Right cardiac atrium (tissue), 5 donors: ENCODE data around the gene NDST1. TPM values are rescaled to one million over a fixed set of nuclear protein-coding genes. Genes with fewer than 3 reads are reported as not detected.

Source experiments
- ATAC-seq, 2 donors: fragments of 200-7000 bp; cut with Tn5 transposase; one replicate each; pipeline versions ENCODE4 v1.8.0 to v1.9.1; 2020; ENCODE audit warnings: moderate library complexity in 2 of 2, mild to moderate bottlenecking in 1 of 2
- DNase-seq, 3 donors: peaks; one replicate each; pipeline ENCODE4 v3.0.0-alpha.2; 2020
- H3K27ac ChIP-seq: one replicate; pipeline ENCODE4 v1.5.1; 2013; ENCODE audit warnings: mild to moderate bottlenecking, low read length, control low read depth, moderate library complexity
- H3K27me3 ChIP-seq: one replicate; pipeline ENCODE4 v1.6.1; 2013; ENCODE audit not compliant: control insufficient read depth, insufficient read depth
- H3K4me1 ChIP-seq: one replicate; pipeline ENCODE4 v1.6.1; 2013; ENCODE audit warnings: low read length; ENCODE audit not compliant: control insufficient read depth, insufficient read depth
- H3K4me3 ChIP-seq: one replicate; pipeline ENCODE4 v1.5.1; 2013; ENCODE audit warnings: low read length, control low read depth
- H3K9me3 ChIP-seq: one replicate; pipeline ENCODE4 v1.6.1; 2013; ENCODE audit warnings: low read length; ENCODE audit not compliant: control insufficient read depth
- WGBS: extraction: QIAGEN DNeasy Blood & Tissue Kit; methylation state at CpG from one replicate; pipeline ENCODE4 v1.1.7; 2013; 5-methylcytosine and 5-hydroxymethylcytosine counted together
- intact Hi-C, 4 donors: fragments of 100-400 bp; cut with DNase I; formaldehyde crosslinking; loops; one replicate each; pipeline versions ENCODE4 v1.11.0 to v1.14.0; 2022 to 2023
- polyA plus RNA-seq: library from polyadenylated mRNA; stranded (reverse); fragments of 200-250 nt; gene quantifications from one replicate; pipeline ENCODE4 v1.2.3, GENCODE V29; 2013
- total RNA-seq, 4 donors: library from RNA; stranded (reverse); fragmentation: NEBNext Ultra II Directional; extraction: Animal tissue kit (Norgen Biotek cat#: 25700); gene quantifications; one replicate each; pipeline ENCODE4 v1.2.1, GENCODE V29; 2021
- donor health status: healthy with polysubstance abuse.
- donor health status: DM: no; HTN: yes; CAD: no.
- donor health status: DM: no; HTN: no; CAD: no.
- donor health status: DM: no; HTN: yes; CAD: no; lungs with severe emphysema.
- donor health status: DM: yes; HTN: yes; CAD: no.

Gene NDST1
- total and polyA plus RNA-seq, 5 donors: 45.9 to 67.8 (median 54.9) TPM

- Histone ChIP-seq H3K4me1 (peaks cover 16% of the 10 kb centered on the region), H3K27ac (peak overlapping the region; percentile 71), H3K4me3 (peak overlapping the region; percentile 11), H3K27me3 (no peaks in the 10 kb centered on the region), H3K9me3 (no peaks in the 10 kb centered on the region)
- intact Hi-C loops: no loop called here
- ATAC-seq (peak; percentile 9 to 41), DNase-seq (peak in 1 of 3 donors; percentile 68)
- 53% methylated on average over 25 of the region's 25 CpGs for whole genome bisulfite sequencing
Measured at GRCh38 chr5:150600616-150601490, 92.9 kb downstream of the NDST1 start.

GRCh38 chr5:150601491-150602345 is 93.8 kb downstream of the NDST1 start:
- peak overlapping the region; percentile 11 for H3K4me3 ChIP-seq

GRCh38 chr5:150603052-150603451 is 95.1 kb downstream of the NDST1 start:
- no peaks in the 10 kb centered on the region for H3K9me3 ChIP-seq
- DNase-seq (peak; percentile 67 to 80 (median 71)), ATAC-seq (peak; percentile 39 to 61)
- 50% methylated on average over 4 of the region's 4 CpGs for WGBS
- H3K27me3 ChIP-seq: no peaks in the 10 kb centered on the region
- H3K27ac ChIP-seq: peak overlapping the region; percentile 94
- no peak overlapping the region for H3K4me3 ChIP-seq
- H3K4me1 ChIP-seq: peaks cover 16% of the 10 kb centered on the region
- intact Hi-C loops: no loop called here

More at GRCh38 chr5:150601491-150602345, 93.8 kb downstream of the NDST1 start:
- WGBS: 72% methylated on average over 16 of the region's 16 CpGs
- intact Hi-C loops: no loop called here
- H3K9me3 ChIP-seq: no peaks in the 10 kb centered on the region
- no peak for ATAC-seq
- H3K27me3 ChIP-seq: no peaks in the 10 kb centered on the region
- DNase-seq: peak in 1 of 3 donors; percentile 28
- peaks cover 17% of the 10 kb centered on the region for H3K4me1 ChIP-seq
- peak overlapping the region; percentile 55 for H3K27ac ChIP-seq

GRCh38 chr5:150603491-150603890 is 95.6 kb downstream of the NDST1 start:
- H3K4me3 ChIP-seq: no peak overlapping the region
- peaks cover 16% of the 10 kb centered on the region for H3K4me1 ChIP-seq
- no peaks in the 10 kb centered on the region for H3K9me3 ChIP-seq
- H3K27ac ChIP-seq: peak overlapping the region; percentile 94
- DNase-seq: peak in 1 of 3 donors; percentile 23
- H3K27me3 ChIP-seq: no peaks in the 10 kb centered on the region
- ATAC-seq: no peak
- 63% methylated on average over 3 of the region's 3 CpGs for WGBS
- intact Hi-C loops: no loop called here

GRCh38 chr5:150604010-150604409 is 96.1 kb downstream of the NDST1 start:
- intact Hi-C loops: no loop called here
- Histone ChIP-seq H3K4me1 (peaks cover 16% of the 10 kb centered on the region), H3K27ac (peak overlapping the region; percentile 94), H3K9me3 (no peaks in the 10 kb centered on the region), H3K4me3 (no peak overlapping the region), H3K27me3 (no peaks in the 10 kb centered on the region)
- WGBS: 72% methylated on average over 4 of the region's 4 CpGs
- DNase-seq (peak in 2 of 3 donors; percentile 29 to 46), ATAC-seq (no peak)

GRCh38 chr5:150604894-150605440 is 97.0 kb downstream of the NDST1 start:
- intact Hi-C loops: no loop called here
- H3K27ac ChIP-seq: peak overlapping the region; percentile 94
- peaks cover 16% of the 10 kb centered on the region for H3K4me1 ChIP-seq
- no peak overlapping the region for H3K4me3 ChIP-seq
- DNase-seq (peak in 1 of 3 donors; percentile 37), ATAC-seq (no peak)
- 80% methylated on average over 6 of the region's 6 CpGs for WGBS
- no peaks in the 10 kb centered on the region for H3K27me3 ChIP-seq
- H3K9me3 ChIP-seq: no peaks in the 10 kb centered on the region

GRCh38 chr5:150605546-150605945 is 97.6 kb downstream of the NDST1 start:
- intact Hi-C loops: no loop called here
- no peaks in the 10 kb centered on the region for H3K9me3 ChIP-seq
- H3K4me3 ChIP-seq: no peak overlapping the region
- no peaks in the 10 kb centered on the region for H3K27me3 ChIP-seq
- peaks cover 19% of the 10 kb centered on the region for H3K4me1 ChIP-seq
- peak overlapping the region; percentile 36 for H3K27ac ChIP-seq
- DNase-seq: peak in 2 of 3 donors; percentile 76 to 78
- 50% methylated on average over 6 of the region's 6 CpGs for WGBS
- peak in 1 of 2 donors; percentile 14 for ATAC-seq

- Histone ChIP-seq H3K27ac (no peak overlapping the region), H3K27me3 (no peaks in the 10 kb centered on the region), H3K4me3 (no peak overlapping the region), H3K4me1 (peaks cover 21% of the 10 kb centered on the region), H3K9me3 (no peaks in the 10 kb centered on the region)
- ATAC-seq (no peak), DNase-seq (peak in 1 of 3 donors; percentile 38)
- intact Hi-C loops: no loop called here
- WGBS: 71% methylated on average over 9 of the region's 9 CpGs
Measured at GRCh38 chr5:150606476-150606875, 98.5 kb downstream of the NDST1 start.

- ATAC-seq: no peak
- Histone ChIP-seq H3K4me1 (peaks cover 27% of the 10 kb centered on the region), H3K27ac (no peak overlapping the region)
Measured at GRCh38 chr5:150607105-150607504, 99.2 kb downstream of the NDST1 start.

More at GRCh38 chr5:150607105-150607504, 99.2 kb downstream of the NDST1 start:
- WGBS: 89% methylated on average over 6 of the region's 6 CpGs
- no peak for DNase-seq
- no peaks in the 10 kb centered on the region for H3K9me3 ChIP-seq
- intact Hi-C loops: no loop called here
- no peak overlapping the region for H3K4me3 ChIP-seq
- H3K27me3 ChIP-seq: no peaks in the 10 kb centered on the region
